Tibial nerve (tissue), 4 donors: ENCODE data around the gene SH3RF3. TPM values are rescaled to one million over a fixed set of nuclear protein-coding genes. Genes with fewer than 3 reads are reported as not detected.

Source experiments
- DNase-seq, 2 donors: peaks; one replicate each; pipeline ENCODE4 v3.0.0-alpha.2; 2019; ENCODE audit warnings: low spot score in 2 of 2
- H3K27ac ChIP-seq, 4 donors: fragments of 200-600 bp; sonication (generic) in 3 of 4; one replicate each; pipeline ENCODE4 v1.5.1; 2017 to 2019; ENCODE audit warnings: mild to moderate bottlenecking in 1 of 4
- H3K27me3 ChIP-seq, 2 donors: fragments of 200-600 bp; sonication (generic) in 1 of 2; one replicate each; pipeline versions ENCODE4 v1.5.1 to v1.6.0; 2017 to 2019
- H3K36me3 ChIP-seq, 3 donors: fragments of 200-600 bp; sonication (generic); one replicate each; pipeline ENCODE4 v1.5.1; 2018 to 2019
- H3K4me1 ChIP-seq, 4 donors: fragments of 200-600 bp; sonication (generic) in 3 of 4; one replicate each; pipeline ENCODE4 v1.5.1; 2017 to 2019
- H3K4me3 ChIP-seq, 4 donors: fragments of 200-600 bp; sonication (generic) in 3 of 4; one replicate each; pipeline ENCODE4 v1.5.1; 2017 to 2019; ENCODE audit warnings: mild to moderate bottlenecking in 1 of 4, moderate library complexity in 1 of 4
- H3K9me3 ChIP-seq, 4 donors: fragments of 200-600 bp; sonication (generic) in 3 of 4; one replicate each; pipeline ENCODE4 v1.5.1; 2017 to 2019
- CTCF ChIP-seq, 5 experiments: fragments of 200-600 bp in 3 of 5; fragments of 450-650 bp in 2 of 5; sonication (generic) in 3 of 5; IDR thresholded peaks; one replicate each; pipeline ENCODE4 v1.5.1; 2016 to 2019; ENCODE audit warnings: antibody characterized with exemption in 5 of 5, mild to moderate bottlenecking in 3 of 5, moderate library complexity in 2 of 5
- EP300 ChIP-seq, 2 donors: sonication (generic); formaldehyde crosslinking; IDR thresholded peaks; one replicate each; pipeline ENCODE4 v1.6.1; 2017; ENCODE audit warnings: antibody characterized with exemption in 2 of 2, mild to moderate bottlenecking in 1 of 2
- POLR2A ChIP-seq, 2 donors: fragments of 450-650 bp; IDR thresholded peaks; one replicate each; pipeline ENCODE4 v1.6.1; 2017; ENCODE audit warnings: antibody characterized with exemption in 2 of 2, mild to moderate bottlenecking in 2 of 2, moderate library complexity in 2 of 2
- WGBS, 2 donors: methylation state at CpG; one replicate each; pipeline ENCODE4 v1.1.5; 2018; 5-methylcytosine and 5-hydroxymethylcytosine counted together
- total RNA-seq, 4 donors: library from RNA; depleted of rRNA; stranded (reverse); fragments of >200 nt; gene quantifications; one replicate each; pipeline ENCODE4 v1.1.0, GENCODE V29; 2016

The SH3RF3 gene
- total RNA-seq, 4 donors from 2014 or later, result 6.9 to 18.0 (median 11.4) TPM

GRCh38 chr2:109207176-109207575 lies 78.2 kb downstream of the SH3RF3 start:
- H3K4me3 ChIP-seq, result no peak overlapping the region
- peaks cover 0 to 9% (median 0%) of the 10 kb centered on the region in 4 donors for H3K9me3 ChIP-seq
- H3K27ac ChIP-seq, result no peak overlapping the region
- WGBS, 2 donors, result 63 to 66% methylated on average over 1 of the region's 1 CpG
- no peaks in the 10 kb centered on the region for H3K36me3 ChIP-seq
- TF ChIP-seq EP300 (IDR thresholded peaks at IDR 0.05) (no peak), CTCF (IDR thresholded peaks at IDR 0.05) (no peak)
- H3K27me3 ChIP-seq, result no peaks in the 10 kb centered on the region
- H3K4me1 ChIP-seq, result peaks cover 0 to 26% (median 0%) of the 10 kb centered on the region in 4 donors
- no peak for DNase-seq

- DNase-seq, result no peak
- 81 to 85% methylated on average over 3 of the region's 3 CpGs for WGBS, 2 donors
- peaks cover 0 to 9% (median 0%) of the 10 kb centered on the region in 4 donors for H3K9me3 ChIP-seq
- no peaks in the 10 kb centered on the region for H3K36me3 ChIP-seq
- H3K4me1 ChIP-seq, result peaks cover 0 to 26% (median 0%) of the 10 kb centered on the region in 4 donors
- no peak overlapping the region for H3K27ac ChIP-seq
- no peaks in the 10 kb centered on the region for H3K27me3 ChIP-seq
- no peak overlapping the region for H3K4me3 ChIP-seq
- no peak for TF ChIP-seq CTCF (IDR thresholded peaks at IDR 0.05)
- TF ChIP-seq POLR2A (IDR thresholded peaks at IDR 0.05), result no peak
- no peak for TF ChIP-seq EP300 (IDR thresholded peaks at IDR 0.05)
Observed at GRCh38 chr2:109208071-109208950, 79.3 kb downstream of the SH3RF3 start.

GRCh38 chr2:109208951-109209335 lies 79.9 kb downstream of the SH3RF3 start:
- WGBS, 2 donors, result 79 to 94% methylated on average over 5 to 6 of the region's 6 CpGs

DNA sequence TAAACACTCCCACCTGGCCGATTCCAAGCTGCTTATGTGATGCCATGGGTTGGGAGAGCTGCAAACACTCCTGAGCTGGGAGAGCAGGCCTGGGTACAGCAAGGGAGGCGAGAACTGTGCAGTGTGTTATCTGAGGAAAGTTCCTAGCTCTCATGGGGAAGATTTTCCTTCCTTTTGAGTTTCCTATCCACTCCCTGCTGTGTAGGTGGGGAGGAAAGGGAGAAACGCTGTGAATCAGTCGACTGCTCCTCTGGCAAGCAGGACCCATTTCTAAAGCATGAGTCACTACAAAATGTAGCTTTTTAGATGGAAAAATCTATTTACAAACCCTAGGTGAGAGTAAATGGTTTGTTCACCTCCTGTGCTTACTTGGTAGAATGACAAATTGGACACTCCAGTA lies 80.4 kb downstream of the SH3RF3 start:
- no peak for DNase-seq
- TF ChIP-seq CTCF (IDR thresholded peaks at IDR 0.05) (no peak), POLR2A (IDR thresholded peaks at IDR 0.05) (no peak), EP300 (IDR thresholded peaks at IDR 0.05) (no peak)
- no peak overlapping the region for H3K4me3 ChIP-seq
- H3K4me1 ChIP-seq, result peaks cover 0 to 36% (median 5%) of the 10 kb centered on the region in 4 donors
- H3K27me3 ChIP-seq, result no peaks in the 10 kb centered on the region
- 53 to 66% methylated on average over 4 of the region's 4 CpGs for WGBS, 2 donors
- H3K27ac ChIP-seq, result no peak overlapping the region
- H3K36me3 ChIP-seq, result no peaks in the 10 kb centered on the region
- H3K9me3 ChIP-seq, result peaks cover 0 to 9% (median 0%) of the 10 kb centered on the region in 4 donors

More at GRCh38 chr2:109208951-109209335, 79.9 kb downstream of the SH3RF3 start:
- no peak for TF ChIP-seq POLR2A (IDR thresholded peaks at IDR 0.05)
- TF ChIP-seq EP300 (IDR thresholded peaks at IDR 0.05), result no peak
- no peak for TF ChIP-seq CTCF (IDR thresholded peaks at IDR 0.05)
- Histone ChIP-seq H3K4me3 (no peak overlapping the region), H3K4me1 (peaks cover 0 to 31% (median 2%) of the 10 kb centered on the region in 4 donors), H3K27ac (no peak overlapping the region), H3K9me3 (peaks cover 0 to 9% (median 0%) of the 10 kb centered on the region in 4 donors), H3K36me3 (no peaks in the 10 kb centered on the region), H3K27me3 (no peaks in the 10 kb centered on the region)
- DNase-seq, result no peak

DNA sequence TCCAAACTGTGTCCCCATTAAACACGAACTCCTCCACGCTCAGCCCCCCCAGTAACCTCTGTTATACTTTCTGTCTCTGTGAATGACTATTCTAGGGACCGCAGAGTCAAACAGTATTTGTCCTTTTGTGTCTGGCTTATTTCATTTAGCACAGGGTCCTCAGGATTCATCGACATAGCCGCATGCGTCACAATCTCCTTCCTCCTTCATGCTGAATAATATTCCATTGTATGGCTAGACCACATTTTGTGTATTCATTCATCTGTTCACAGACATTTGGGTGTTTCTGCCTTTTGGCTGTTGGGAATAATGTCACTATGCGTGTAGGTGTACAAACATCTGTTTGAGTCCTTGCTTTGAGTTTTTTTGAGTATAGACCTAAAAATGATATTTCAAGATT lies 80.9 kb downstream of the SH3RF3 start:
- Histone ChIP-seq H3K4me1 (peaks cover 0 to 41% (median 7%) of the 10 kb centered on the region in 4 donors), H3K4me3 (no peak overlapping the region), H3K36me3 (no peaks in the 10 kb centered on the region), H3K27me3 (no peaks in the 10 kb centered on the region), H3K9me3 (peaks cover 0 to 9% (median 0%) of the 10 kb centered on the region in 4 donors), H3K27ac (peak overlapping the region in 1 of 4 donors; percentile 1)
- TF ChIP-seq EP300 (IDR thresholded peaks at IDR 0.05), result no peak
- TF ChIP-seq CTCF (IDR thresholded peaks at IDR 0.05), result no peak
- no peak for TF ChIP-seq POLR2A (IDR thresholded peaks at IDR 0.05)
- WGBS, 2 donors, result 59 to 68% methylated on average over 7 of the region's 7 CpGs
- DNase-seq, result no peak
